Type B pancreatic cell (in vitro differentiated cells): ENCODE data around the gene OTOG. TPM values are rescaled to one million over a fixed set of nuclear protein-coding genes. Genes with fewer than 3 reads are reported as not detected.

ENCODE experiments used
- DNase-seq: peaks from one replicate; pipeline ENCODE4 v3.0.0; 2021; ENCODE audit warnings: mixed read lengths; ENCODE audit not compliant: unreplicated experiment; ENCODE audit errors: extremely low spot score
- H3K27ac Mint-ChIP-seq: 2 replicates; pipeline ENCODE4 v1.8.0; 2021; ENCODE audit warnings: mild to moderate bottlenecking, mixed read lengths
- H3K27me3 Mint-ChIP-seq: 2 replicates; pipeline ENCODE4 v1.8.0; 2021; ENCODE audit warnings: mixed read lengths
- H3K36me3 Mint-ChIP-seq: 2 replicates; pipeline ENCODE4 v1.8.0; 2021; ENCODE audit warnings: mixed read lengths
- H3K4me1 Mint-ChIP-seq: one replicate; pipeline ENCODE4 v1.8.0; 2021; ENCODE audit warnings: mixed read lengths; ENCODE audit not compliant: unreplicated experiment
- H3K4me3 Mint-ChIP-seq: 2 replicates; pipeline ENCODE4 v1.8.0; 2021; ENCODE audit warnings: mild to moderate bottlenecking, mixed read lengths
- H3K9me3 Mint-ChIP-seq: 2 replicates; pipeline ENCODE4 v1.8.0; 2021; ENCODE audit warnings: mixed read lengths
- total RNA-seq: library from RNA; stranded (reverse); gene quantifications from 2 replicates; pipeline ENCODE4 v1.2.1, GENCODE V29; 2021; ENCODE audit warnings: low replicate concordance
- TF ChIP-seq, protein P1 (sequence below): fragments of 200-600 bp; sonication (generic); conservative IDR thresholded peaks from 2 replicates; pipeline ENCODE4 v1.5.0; 2021; ENCODE audit warnings: antibody characterized with exemption, mild to moderate bottlenecking

OTOG gene
- total RNA-seq, 1 donor from 2014 or later = 1.5 TPM

DNA sequence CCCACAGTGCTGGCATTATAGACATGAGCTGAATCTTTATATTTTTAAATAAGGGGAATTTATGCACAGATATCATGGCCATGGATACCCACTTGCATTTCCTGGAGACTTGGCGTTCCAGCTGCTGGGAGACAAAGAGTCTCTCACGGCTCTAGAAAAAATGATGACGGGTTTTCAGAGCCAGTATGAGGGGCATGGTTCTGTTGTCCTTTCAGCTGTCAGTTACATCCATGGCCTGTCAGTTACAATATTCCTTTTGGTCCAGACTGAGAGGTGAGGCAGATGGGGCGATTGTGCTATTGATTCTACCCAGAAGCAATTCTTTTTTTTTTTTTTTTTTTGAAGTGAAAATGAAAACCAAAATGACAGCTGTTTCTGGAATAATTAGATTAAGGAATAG lies 32.6 kb upstream of the OTOG start:
- Mint-ChIP-seq H3K4me3 (no peak overlapping the region), H3K27me3 (peaks cover 6% of the 10 kb centered on the region), H3K9me3 (no peaks in the 10 kb centered on the region), H3K27ac (no peak overlapping the region), H3K36me3 (no peaks in the 10 kb centered on the region), H3K4me1 (peaks cover 11% of the 10 kb centered on the region)
- DNase-seq = no peak
- TF ChIP-seq, protein P1, sequence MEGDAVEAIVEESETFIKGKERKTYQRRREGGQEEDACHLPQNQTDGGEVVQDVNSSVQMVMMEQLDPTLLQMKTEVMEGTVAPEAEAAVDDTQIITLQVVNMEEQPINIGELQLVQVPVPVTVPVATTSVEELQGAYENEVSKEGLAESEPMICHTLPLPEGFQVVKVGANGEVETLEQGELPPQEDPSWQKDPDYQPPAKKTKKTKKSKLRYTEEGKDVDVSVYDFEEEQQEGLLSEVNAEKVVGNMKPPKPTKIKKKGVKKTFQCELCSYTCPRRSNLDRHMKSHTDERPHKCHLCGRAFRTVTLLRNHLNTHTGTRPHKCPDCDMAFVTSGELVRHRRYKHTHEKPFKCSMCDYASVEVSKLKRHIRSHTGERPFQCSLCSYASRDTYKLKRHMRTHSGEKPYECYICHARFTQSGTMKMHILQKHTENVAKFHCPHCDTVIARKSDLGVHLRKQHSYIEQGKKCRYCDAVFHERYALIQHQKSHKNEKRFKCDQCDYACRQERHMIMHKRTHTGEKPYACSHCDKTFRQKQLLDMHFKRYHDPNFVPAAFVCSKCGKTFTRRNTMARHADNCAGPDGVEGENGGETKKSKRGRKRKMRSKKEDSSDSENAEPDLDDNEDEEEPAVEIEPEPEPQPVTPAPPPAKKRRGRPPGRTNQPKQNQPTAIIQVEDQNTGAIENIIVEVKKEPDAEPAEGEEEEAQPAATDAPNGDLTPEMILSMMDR = no peak

DNA sequence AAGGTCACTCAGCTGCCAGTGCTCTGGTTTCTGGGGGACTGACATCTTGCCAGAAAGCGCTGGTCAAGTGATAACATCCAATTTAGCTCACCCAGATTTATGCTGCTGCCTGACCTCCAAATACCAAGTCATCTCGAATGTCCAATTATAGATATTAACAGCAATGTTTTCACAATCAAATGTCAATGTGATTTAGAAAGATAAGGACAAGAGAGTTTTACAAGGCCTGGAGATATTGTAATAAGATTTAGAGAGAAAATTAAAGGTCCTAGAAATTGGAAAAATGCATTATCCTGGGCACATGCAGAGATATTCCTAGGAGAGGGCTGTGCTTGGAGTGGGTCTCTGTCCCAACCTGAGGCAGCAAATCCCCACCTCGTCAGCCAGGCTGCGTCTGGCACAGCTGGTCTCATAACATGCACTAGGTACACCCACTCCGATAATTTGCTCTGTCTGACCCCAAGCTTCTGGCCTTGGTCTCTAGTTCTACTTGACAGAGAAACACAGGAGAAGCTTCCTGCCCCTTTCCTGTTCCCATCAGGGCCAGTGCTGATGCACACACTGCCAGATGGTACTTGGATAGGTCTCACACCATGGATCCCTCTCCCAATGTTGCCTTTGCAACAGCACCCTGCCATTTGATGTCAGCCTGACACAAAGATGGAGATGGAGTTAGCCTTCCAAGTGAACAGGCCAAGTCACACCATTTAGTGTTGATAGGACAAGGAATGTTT lies 31.4 kb upstream of the OTOG start:
- Mint-ChIP-seq H3K36me3 (no peaks in the 10 kb centered on the region), H3K4me1 (peaks cover 11% of the 10 kb centered on the region), H3K27ac (no peak overlapping the region), H3K27me3 (peaks cover 6% of the 10 kb centered on the region), H3K9me3 (no peaks in the 10 kb centered on the region), H3K4me3 (no peak overlapping the region)
- no peak for DNase-seq
- TF ChIP-seq, protein P1 = no peak

DNA sequence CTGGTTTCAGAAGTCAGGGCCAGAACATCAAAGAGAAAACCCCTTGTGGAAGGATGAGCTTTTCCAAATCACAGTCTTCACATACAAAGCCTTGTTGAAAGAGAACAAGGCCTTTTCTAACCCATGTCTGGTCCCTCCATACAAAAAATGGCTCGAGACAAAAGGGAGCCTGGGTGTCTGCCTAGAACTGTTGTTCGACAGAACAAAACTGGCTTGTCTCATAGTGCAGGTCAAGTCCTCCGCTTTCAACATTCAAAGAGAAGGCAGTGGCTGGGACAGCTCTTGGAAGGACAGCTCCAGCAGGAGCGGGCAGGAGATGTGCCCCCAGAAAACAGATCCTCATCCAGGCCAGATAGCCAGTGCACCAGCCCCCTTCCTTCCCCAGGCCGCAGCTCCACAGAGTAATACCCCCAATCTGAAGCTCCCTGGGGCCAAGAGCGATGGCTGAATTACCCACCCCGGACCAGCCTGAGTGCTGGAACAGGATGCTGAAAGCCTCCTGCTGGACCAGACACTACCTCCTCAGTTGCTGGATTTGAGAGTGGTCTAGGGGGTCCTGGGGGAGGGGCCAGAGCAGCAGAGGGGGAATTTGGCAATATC lies 30.4 kb upstream of the OTOG start:
- Mint-ChIP-seq H3K27ac (no peak overlapping the region), H3K4me1 (peaks cover 11% of the 10 kb centered on the region), H3K9me3 (no peaks in the 10 kb centered on the region), H3K27me3 (peaks cover 6% of the 10 kb centered on the region), H3K4me3 (no peak overlapping the region), H3K36me3 (no peaks in the 10 kb centered on the region)
- no peak for DNase-seq
- TF ChIP-seq, protein P1 = no peak

DNA sequence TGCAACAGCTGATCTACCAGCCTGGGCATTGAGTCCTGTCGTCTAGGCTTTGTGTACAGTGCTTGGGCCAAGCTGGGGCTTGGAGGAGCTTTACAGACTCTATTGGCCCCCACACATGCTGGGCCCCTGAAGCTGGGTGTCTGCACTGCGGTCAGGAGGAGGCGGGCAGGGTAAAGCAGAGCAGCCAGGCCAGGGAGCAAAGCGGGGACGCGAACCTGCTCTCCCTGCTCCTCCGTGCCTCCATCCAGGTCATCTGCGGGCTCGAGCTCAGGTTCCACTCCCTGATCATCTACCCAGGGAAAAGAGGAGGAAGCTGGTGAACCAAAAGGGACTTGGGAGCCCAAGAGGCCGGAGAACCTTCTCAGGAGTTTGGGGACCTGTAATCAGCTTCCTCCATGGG lies 29.9 kb upstream of the OTOG start:
- H3K4me1 Mint-ChIP-seq = peaks cover 11% of the 10 kb centered on the region
- no peak overlapping the region for H3K27ac Mint-ChIP-seq
- no peaks in the 10 kb centered on the region for H3K36me3 Mint-ChIP-seq
- no peak overlapping the region for H3K4me3 Mint-ChIP-seq
- peaks cover 6% of the 10 kb centered on the region for H3K27me3 Mint-ChIP-seq
- H3K9me3 Mint-ChIP-seq = no peaks in the 10 kb centered on the region
- no peak for DNase-seq
- TF ChIP-seq, protein P1 = no peak

DNA sequence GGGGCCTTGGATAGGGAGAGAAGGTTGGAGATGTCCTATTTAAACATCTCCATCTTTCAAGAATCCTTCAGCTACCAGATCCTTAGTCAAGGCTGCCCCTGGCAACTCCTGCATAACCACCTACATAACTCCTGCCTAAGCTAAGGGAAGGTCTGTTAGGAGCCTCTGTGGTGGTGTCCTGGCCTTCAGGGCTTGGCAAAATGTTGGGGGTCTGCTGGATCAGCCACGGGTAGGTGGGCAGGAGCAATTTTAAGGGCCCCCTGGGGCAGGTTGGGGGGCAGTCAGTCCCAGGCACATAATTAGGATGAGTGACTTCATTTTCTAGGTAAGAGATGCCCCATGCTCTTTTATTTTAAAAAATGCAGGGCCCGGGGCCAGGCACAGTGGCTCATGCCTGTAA lies 28.7 kb upstream of the OTOG start:
- TF ChIP-seq, protein P1 = no peak
- peaks cover 3% of the 10 kb centered on the region for H3K27me3 Mint-ChIP-seq
- H3K4me1 Mint-ChIP-seq = peaks cover 7% of the 10 kb centered on the region
- no peak overlapping the region for H3K27ac Mint-ChIP-seq
- H3K4me3 Mint-ChIP-seq = no peak overlapping the region
- DNase-seq = no peak
- no peaks in the 10 kb centered on the region for H3K9me3 Mint-ChIP-seq
- H3K36me3 Mint-ChIP-seq = no peaks in the 10 kb centered on the region
